ENCODE results near the gene NEK6.
A peak's percentile ranks its signal among the peaks of the same experiment; 100 is the strongest.

Gene NEK6

DNA sequence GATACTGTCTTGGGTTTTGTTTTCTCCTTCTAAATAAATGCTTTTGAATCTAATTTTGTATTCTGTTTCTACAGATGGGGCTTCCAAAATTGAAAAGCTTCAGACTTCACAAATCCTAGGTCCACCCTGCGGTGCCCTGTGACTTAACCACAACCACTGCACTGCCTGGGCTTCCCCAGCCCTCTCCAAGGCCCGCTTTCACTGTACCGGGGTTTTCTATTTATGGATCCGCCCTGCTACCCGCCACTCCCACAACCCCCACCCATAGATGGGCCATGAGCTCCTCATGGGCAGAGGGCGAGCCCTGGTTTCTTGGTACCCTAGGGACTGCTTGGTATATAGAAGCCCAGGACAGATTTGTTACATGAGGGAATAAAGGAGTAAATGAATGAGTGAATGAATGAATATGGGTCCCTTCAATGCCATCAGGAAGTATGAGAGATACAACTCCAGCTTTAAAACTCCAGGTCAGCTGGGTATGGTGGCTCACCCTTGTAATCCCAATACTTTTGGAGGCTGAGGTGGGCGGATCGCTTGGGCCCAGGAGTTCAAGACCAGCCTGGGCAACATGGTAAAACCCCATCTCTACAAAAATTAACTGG, 39.8 kb upstream of the NEK6 start:
- no peak overlapping the region for H3K4ac ChIP-seq (ENCODE audit: low read length)
- H3K4me1 ChIP-seq (ENCODE audit: control insufficient read depth in 2 of 2, insufficient read depth in 1 of 2, low read depth in 1 of 2, low read length in 2 of 2) = peaks cover 0 to 3% of the 10 kb centered on the region in 2 donors
- H3K36me3 ChIP-seq (replicated peaks in 1 of 2; ENCODE audit: control insufficient read depth in 2 of 2, insufficient read depth in 2 of 2, low read length in 2 of 2) = no peaks in the 10 kb centered on the region
- WGBS, 2 donors (ENCODE audit: extremely low coverage in 2 of 2, insufficient read length in 2 of 2, insufficient replicate concordance in 1 of 2) = no CpG with 5 or more reads among the region's 8 CpGs
- no peak overlapping the region for H4K91ac ChIP-seq (ENCODE audit: low read depth, low read length, poor library complexity)
- H3K23ac ChIP-seq (ENCODE audit: low read depth, low read length, poor library complexity) = no peak overlapping the region
- H3K9me3 ChIP-seq (replicated peaks in 1 of 2; ENCODE audit: control insufficient read depth in 2 of 2, insufficient read depth in 1 of 2, low read depth in 1 of 2, low read length in 2 of 2) = peaks cover 0 to 2% of the 10 kb centered on the region in 2 donors
- no peak overlapping the region for H2BK15ac ChIP-seq (ENCODE audit: low read length)
- H3K18ac ChIP-seq (ENCODE audit: low read length) = no peak overlapping the region
- no peak overlapping the region for H3K27ac ChIP-seq (replicated peaks; ENCODE audit: low read length)
- no peak overlapping the region for H3K4me2 ChIP-seq (ENCODE audit: insufficient read depth, low read length, poor library complexity, severe bottlenecking)
- H3K9ac ChIP-seq (ENCODE audit: low read depth, low read length, poor library complexity) = no peak overlapping the region
- no peak overlapping the region for H3K14ac ChIP-seq (ENCODE audit: low read length)
- H3K27me3 ChIP-seq (ENCODE audit: control insufficient read depth in 3 of 3, insufficient read depth in 3 of 3, low read depth in 1 of 3, low read length in 3 of 3) = peaks cover 0 to 19% (median 0%) of the 10 kb centered on the region in 3 experiments
- DNase-seq (ENCODE audit: low spot score) = no peak
- H2BK120ac ChIP-seq (ENCODE audit: low read depth, low read length) = no peak overlapping the region
- no peak overlapping the region for H2AFZ ChIP-seq (ENCODE audit: low read length)
- H4K8ac ChIP-seq (ENCODE audit: low read depth, low read length) = no peak overlapping the region
- no peak overlapping the region for H2AK5ac ChIP-seq (ENCODE audit: low read depth, low read length)
- H2BK5ac ChIP-seq (ENCODE audit: low read length) = no peak overlapping the region
- H3K79me1 ChIP-seq (ENCODE audit: low read depth, low read length) = no peaks in the 10 kb centered on the region
- no peak overlapping the region for H2BK12ac ChIP-seq (ENCODE audit: low read length)
- H3K4me3 ChIP-seq (ENCODE audit: low read length in 2 of 2) = no peak overlapping the region

DNA sequence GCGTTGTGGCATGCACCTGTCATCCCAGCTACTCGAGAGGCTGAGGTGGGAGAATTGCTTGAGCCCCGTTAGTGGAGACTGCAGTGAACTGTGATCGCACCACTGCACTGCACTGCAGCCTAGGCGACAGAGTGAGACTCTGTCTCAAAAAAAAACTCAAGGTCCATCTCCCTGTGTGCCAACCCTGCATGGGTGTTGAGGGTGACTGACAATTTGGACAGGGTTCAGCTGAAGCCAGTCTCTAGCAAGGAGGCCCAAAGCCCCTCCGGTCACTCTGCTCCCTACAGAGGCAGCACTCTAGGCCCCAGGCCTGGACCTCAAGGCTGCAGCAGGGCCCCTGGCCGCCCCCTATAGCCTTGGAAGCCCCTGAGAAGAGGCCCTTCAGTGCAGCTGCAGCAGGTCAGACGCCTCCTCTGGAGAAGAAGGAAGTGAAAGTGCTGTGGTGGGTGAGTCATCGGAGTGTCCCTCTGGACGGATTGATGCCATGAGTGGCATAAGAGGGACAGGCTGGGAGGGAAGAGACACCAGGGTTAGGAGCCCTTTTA, 39.2 kb upstream of the NEK6 start:
- Histone ChIP-seq H2AFZ (ENCODE audit: low read length) (no peak overlapping the region), H3K36me3 (replicated peaks in 1 of 2; ENCODE audit: control insufficient read depth in 2 of 2, insufficient read depth in 2 of 2, low read length in 2 of 2) (no peaks in the 10 kb centered on the region), H2BK12ac (ENCODE audit: low read length) (no peak overlapping the region), H3K27ac (replicated peaks; ENCODE audit: low read length) (no peak overlapping the region), H4K91ac (ENCODE audit: low read depth, low read length, poor library complexity) (no peak overlapping the region), H3K79me1 (ENCODE audit: low read depth, low read length) (no peaks in the 10 kb centered on the region), H2BK120ac (ENCODE audit: low read depth, low read length) (no peak overlapping the region), H3K23ac (ENCODE audit: low read depth, low read length, poor library complexity) (no peak overlapping the region), H3K4me3 (ENCODE audit: low read length in 2 of 2) (no peak overlapping the region), H2AK5ac (ENCODE audit: low read depth, low read length) (peak overlapping the region; percentile 10), H3K4me2 (ENCODE audit: insufficient read depth, low read length, poor library complexity, severe bottlenecking) (no peak overlapping the region), H2BK15ac (ENCODE audit: low read length) (no peak overlapping the region), H3K9me3 (replicated peaks in 1 of 2; ENCODE audit: control insufficient read depth in 2 of 2, insufficient read depth in 1 of 2, low read depth in 1 of 2, low read length in 2 of 2) (peaks cover 0 to 2% of the 10 kb centered on the region in 2 donors), H4K8ac (ENCODE audit: low read depth, low read length) (no peak overlapping the region), H3K9ac (ENCODE audit: low read depth, low read length, poor library complexity) (no peak overlapping the region), H3K14ac (ENCODE audit: low read length) (no peak overlapping the region), H3K18ac (ENCODE audit: low read length) (peak overlapping the region; percentile 45), H2BK5ac (ENCODE audit: low read length) (no peak overlapping the region), H3K4ac (ENCODE audit: low read length) (no peak overlapping the region), H3K4me1 (ENCODE audit: control insufficient read depth in 2 of 2, insufficient read depth in 1 of 2, low read depth in 1 of 2, low read length in 2 of 2) (peaks cover 0 to 1% of the 10 kb centered on the region in 2 donors), H3K27me3 (ENCODE audit: control insufficient read depth in 3 of 3, insufficient read depth in 3 of 3, low read depth in 1 of 3, low read length in 3 of 3) (peaks cover 0 to 19% (median 0%) of the 10 kb centered on the region in 3 experiments)
- no CpG with 5 or more reads among the region's 10 CpGs for WGBS, 2 donors (ENCODE audit: extremely low coverage in 2 of 2, insufficient read length in 2 of 2, insufficient replicate concordance in 1 of 2)
- DNase-seq (ENCODE audit: low spot score) = no peak

DNA sequence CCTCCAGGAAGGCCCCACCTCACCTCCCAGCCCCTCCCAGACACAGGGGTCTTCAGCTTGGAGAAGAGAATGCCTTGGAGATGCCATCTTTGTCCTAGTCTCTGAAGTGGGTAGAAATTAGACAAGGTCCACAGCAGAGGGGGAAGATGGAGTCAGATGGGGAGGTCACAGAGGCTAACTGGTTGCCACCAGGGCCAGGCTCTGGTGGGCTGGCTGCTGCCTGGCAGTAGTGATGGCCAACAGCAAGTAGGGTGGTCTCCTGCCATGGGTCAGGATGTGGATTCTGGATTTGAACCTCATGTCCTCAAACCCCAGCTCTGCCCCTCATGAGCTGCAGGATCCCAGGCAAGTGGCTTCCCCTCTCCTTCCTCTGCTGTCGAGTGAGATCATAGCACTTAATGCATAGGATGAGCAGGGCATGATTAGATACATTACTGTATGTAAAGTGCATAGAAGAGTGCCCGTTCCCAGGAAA, 38.7 kb upstream of the NEK6 start:
- H2AFZ ChIP-seq (ENCODE audit: low read length) = no peak overlapping the region
- no peak overlapping the region for H3K4me2 ChIP-seq (ENCODE audit: insufficient read depth, low read length, poor library complexity, severe bottlenecking)
- no peak overlapping the region for H2BK120ac ChIP-seq (ENCODE audit: low read depth, low read length)
- H3K79me1 ChIP-seq (ENCODE audit: low read depth, low read length) = no peaks in the 10 kb centered on the region
- peaks cover 0 to 1% of the 10 kb centered on the region in 2 donors for H3K4me1 ChIP-seq (ENCODE audit: control insufficient read depth in 2 of 2, insufficient read depth in 1 of 2, low read depth in 1 of 2, low read length in 2 of 2)
- WGBS, 2 donors (ENCODE audit: extremely low coverage in 2 of 2, insufficient read length in 2 of 2, insufficient replicate concordance in 1 of 2) = no CpG with 5 or more reads among the region's 2 CpGs
- peak overlapping the region; percentile 45 for H3K18ac ChIP-seq (ENCODE audit: low read length)
- no peak for DNase-seq (ENCODE audit: low spot score)
- H3K4ac ChIP-seq (ENCODE audit: low read length) = no peak overlapping the region
- no peak overlapping the region for H3K23ac ChIP-seq (ENCODE audit: low read depth, low read length, poor library complexity)
- no peak overlapping the region for H2BK12ac ChIP-seq (ENCODE audit: low read length)
- peaks cover 0 to 2% of the 10 kb centered on the region in 2 donors for H3K9me3 ChIP-seq (replicated peaks in 1 of 2; ENCODE audit: control insufficient read depth in 2 of 2, insufficient read depth in 1 of 2, low read depth in 1 of 2, low read length in 2 of 2)
- H2AK5ac ChIP-seq (ENCODE audit: low read depth, low read length) = peak overlapping the region; percentile 10
- no peak overlapping the region for H4K8ac ChIP-seq (ENCODE audit: low read depth, low read length)
- H3K36me3 ChIP-seq (replicated peaks in 1 of 2; ENCODE audit: control insufficient read depth in 2 of 2, insufficient read depth in 2 of 2, low read length in 2 of 2) = no peaks in the 10 kb centered on the region
- no peak overlapping the region for H3K4me3 ChIP-seq (ENCODE audit: low read length in 2 of 2)
- no peak overlapping the region for H3K9ac ChIP-seq (ENCODE audit: low read depth, low read length, poor library complexity)
- peaks cover 0 to 19% (median 0%) of the 10 kb centered on the region in 3 experiments for H3K27me3 ChIP-seq (ENCODE audit: control insufficient read depth in 3 of 3, insufficient read depth in 3 of 3, low read depth in 1 of 3, low read length in 3 of 3)
- no peak overlapping the region for H2BK5ac ChIP-seq (ENCODE audit: low read length)
- H3K27ac ChIP-seq (replicated peaks; ENCODE audit: low read length) = no peak overlapping the region
- H3K14ac ChIP-seq (ENCODE audit: low read length) = no peak overlapping the region
- H2BK15ac ChIP-seq (ENCODE audit: low read length) = no peak overlapping the region
- no peak overlapping the region for H4K91ac ChIP-seq (ENCODE audit: low read depth, low read length, poor library complexity)

DNA sequence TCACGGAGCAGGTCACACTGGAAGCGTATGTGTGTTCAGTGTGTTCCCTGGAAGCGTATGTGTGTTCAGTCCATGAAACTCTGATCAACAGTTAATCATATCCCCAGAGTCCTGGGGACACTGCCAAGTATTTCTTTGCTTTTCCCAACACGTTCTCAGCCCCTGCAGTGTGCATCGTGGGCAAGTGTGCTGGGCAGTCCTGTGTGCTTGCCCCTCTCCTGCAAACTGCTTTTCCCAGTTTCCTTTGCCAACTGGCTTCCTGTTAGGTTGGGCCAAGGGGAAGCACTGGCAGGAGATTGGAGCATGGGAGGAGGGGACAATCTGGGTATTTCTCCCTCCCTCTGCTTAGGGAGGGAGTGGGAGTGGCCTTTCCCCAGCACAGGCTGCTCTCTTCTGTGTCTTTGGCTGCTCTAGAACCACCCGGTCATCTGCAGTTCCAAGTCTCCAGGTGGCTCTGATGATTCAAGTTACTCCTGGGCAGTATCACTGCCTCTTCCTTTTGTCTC, 36.8 kb upstream of the NEK6 start:
- no CpG with 5 or more reads among the region's 6 CpGs for WGBS, 2 donors (ENCODE audit: extremely low coverage in 2 of 2, insufficient read length in 2 of 2, insufficient replicate concordance in 1 of 2)

More for the DNA sequence above, 36.8 kb upstream of the NEK6 start:
- Histone ChIP-seq H2BK120ac (ENCODE audit: low read depth, low read length) (no peak overlapping the region), H4K8ac (ENCODE audit: low read depth, low read length) (no peak overlapping the region), H4K91ac (ENCODE audit: low read depth, low read length, poor library complexity) (no peak overlapping the region), H2AFZ (ENCODE audit: low read length) (no peak overlapping the region), H3K18ac (ENCODE audit: low read length) (no peak overlapping the region), H2BK5ac (ENCODE audit: low read length) (no peak overlapping the region), H2BK15ac (ENCODE audit: low read length) (no peak overlapping the region), H3K27me3 (ENCODE audit: control insufficient read depth in 3 of 3, insufficient read depth in 3 of 3, low read depth in 1 of 3, low read length in 3 of 3) (peaks cover 0 to 22% (median 0%) of the 10 kb centered on the region in 3 experiments), H3K4me1 (ENCODE audit: control insufficient read depth in 2 of 2, insufficient read depth in 1 of 2, low read depth in 1 of 2, low read length in 2 of 2) (peaks cover 0 to 1% of the 10 kb centered on the region in 2 donors), H2BK12ac (ENCODE audit: low read length) (peak overlapping the region; percentile 68), H3K79me1 (ENCODE audit: low read depth, low read length) (no peaks in the 10 kb centered on the region), H3K23ac (ENCODE audit: low read depth, low read length, poor library complexity) (peak overlapping the region; percentile 62), H3K4me3 (ENCODE audit: low read length in 2 of 2) (no peak overlapping the region), H3K14ac (ENCODE audit: low read length) (no peak overlapping the region), H3K9me3 (replicated peaks in 1 of 2; ENCODE audit: control insufficient read depth in 2 of 2, insufficient read depth in 1 of 2, low read depth in 1 of 2, low read length in 2 of 2) (peaks cover 0 to 2% of the 10 kb centered on the region in 2 donors), H3K36me3 (replicated peaks in 1 of 2; ENCODE audit: control insufficient read depth in 2 of 2, insufficient read depth in 2 of 2, low read length in 2 of 2) (no peaks in the 10 kb centered on the region), H3K4ac (ENCODE audit: low read length) (no peak overlapping the region), H3K27ac (replicated peaks; ENCODE audit: low read length) (no peak overlapping the region), H3K4me2 (ENCODE audit: insufficient read depth, low read length, poor library complexity, severe bottlenecking) (no peak overlapping the region), H2AK5ac (ENCODE audit: low read depth, low read length) (peak overlapping the region; percentile 29), H3K9ac (ENCODE audit: low read depth, low read length, poor library complexity) (no peak overlapping the region)
- no peak for DNase-seq (ENCODE audit: low spot score)

All from neuronal stem cell (in vitro differentiated cells).